HEK293 (cell line): ENCODE data around the gene DOK4.

Experiments used
- GLI2 ChIP-seq: fragments of 450-650 bp; formaldehyde crosslinking; IDR thresholded peaks from 2 replicates; pipeline ENCODE4; 2017; ENCODE audit warnings: missing biosample characterization, missing genetic modification characterization, low read depth, borderline replicate concordance
- GLI4 ChIP-seq: fragments of 450-650 bp; formaldehyde crosslinking; IDR thresholded peaks from 2 replicates; pipeline ENCODE4 v1.5.1; 2016; ENCODE audit warnings: missing biosample characterization, missing genetic modification characterization
- HOXD13 ChIP-seq: sonication (generic); formaldehyde crosslinking; IDR thresholded peaks from 2 replicates; pipeline ENCODE4 v1.8.0; 2022; ENCODE audit warnings: missing genetic modification reagents, borderline replicate concordance
- KLF16 ChIP-seq: fragments of 450-650 bp; formaldehyde crosslinking; IDR thresholded peaks from 2 replicates; pipeline ENCODE4 v1.5.1; 2017; ENCODE audit warnings: missing biosample characterization, missing genetic modification characterization
- KLF9 ChIP-seq: fragments of 450-650 bp; formaldehyde crosslinking; IDR thresholded peaks from 2 replicates; pipeline ENCODE4 v1.5.1; 2016; ENCODE audit warnings: missing biosample characterization, missing genetic modification characterization, low read depth
- MZF1 ChIP-seq: fragments of 450-650 bp; formaldehyde crosslinking; IDR thresholded peaks from 2 replicates; pipeline ENCODE4 v1.5.1; 2017; ENCODE audit warnings: missing biosample characterization, missing genetic modification characterization, borderline replicate concordance
- REPIN1 ChIP-seq: fragments of 450-650 bp; formaldehyde crosslinking; IDR thresholded peaks from 2 replicates; pipeline ENCODE4 v1.5.1; 2017; ENCODE audit warnings: missing biosample characterization, missing genetic modification characterization, low read depth
- SCRT1 ChIP-seq: fragments of 450-650 bp; formaldehyde crosslinking; IDR thresholded peaks from 2 replicates; pipeline ENCODE4 v1.5.1; 2016; ENCODE audit warnings: missing biosample characterization, missing genetic modification characterization, borderline replicate concordance
- SCRT2 ChIP-seq: fragments of 450-650 bp; formaldehyde crosslinking; IDR thresholded peaks from 2 replicates; pipeline ENCODE4 v1.5.1; 2016; ENCODE audit warnings: missing biosample characterization, missing genetic modification characterization
- SP7 ChIP-seq: fragments of 450-650 bp; formaldehyde crosslinking; IDR thresholded peaks from 2 replicates; pipeline ENCODE4 v1.5.1; 2016; ENCODE audit warnings: missing biosample characterization, missing genetic modification characterization
- ZBTB21 ChIP-seq: fragments of 450-650 bp; formaldehyde crosslinking; IDR thresholded peaks from 2 replicates; pipeline ENCODE4 v1.5.1; 2017; ENCODE audit warnings: missing biosample characterization, missing genetic modification characterization
- ZBTB6 ChIP-seq: fragments of 450-650 bp; formaldehyde crosslinking; IDR thresholded peaks from 2 replicates; pipeline ENCODE4 v1.5.1; 2017; ENCODE audit warnings: missing biosample characterization, missing genetic modification characterization
- ZNF114 ChIP-seq: fragments of 450-650 bp; formaldehyde crosslinking; IDR thresholded peaks from 2 replicates; pipeline ENCODE4 v1.5.0; 2017; ENCODE audit warnings: missing biosample characterization, missing genetic modification characterization
- ZNF157 ChIP-seq: fragments of 450-650 bp; formaldehyde crosslinking; IDR thresholded peaks from 2 replicates; pipeline ENCODE4 v1.5.1; 2016; ENCODE audit warnings: missing biosample characterization, missing genetic modification characterization
- ZNF16 ChIP-seq: fragments of 450-650 bp; formaldehyde crosslinking; IDR thresholded peaks from 2 replicates; pipeline ENCODE4 v1.5.1; 2016; ENCODE audit warnings: low read depth, missing biosample characterization, missing genetic modification characterization
- ZNF280C ChIP-seq: fragments of 450-650 bp; formaldehyde crosslinking; IDR thresholded peaks from 2 replicates; pipeline ENCODE4 v1.5.1; 2016; ENCODE audit warnings: missing biosample characterization, missing genetic modification characterization
- ZNF311 ChIP-seq: fragments of 450-650 bp; formaldehyde crosslinking; IDR thresholded peaks from 2 replicates; pipeline ENCODE4 v1.5.1; 2017; ENCODE audit warnings: missing biosample characterization, missing genetic modification characterization, borderline replicate concordance
- ZNF350 ChIP-seq: fragments of 450-650 bp; formaldehyde crosslinking; IDR thresholded peaks from 2 replicates; pipeline ENCODE4 v1.5.0; 2017; ENCODE audit warnings: missing biosample characterization, mild to moderate bottlenecking, missing genetic modification characterization
- ZNF394 ChIP-seq: fragments of 450-650 bp; formaldehyde crosslinking; IDR thresholded peaks from 2 replicates; pipeline ENCODE4 v1.5.1; 2016; ENCODE audit warnings: missing biosample characterization, missing genetic modification characterization, mild to moderate bottlenecking, moderate library complexity, borderline replicate concordance
- ZNF423 ChIP-seq: fragments of 450-650 bp; formaldehyde crosslinking; IDR thresholded peaks from 2 replicates; pipeline ENCODE4 v1.5.1; 2016; ENCODE audit warnings: missing biosample characterization, missing genetic modification characterization
- ZNF433 ChIP-seq: fragments of 450-650 bp; formaldehyde crosslinking; IDR thresholded peaks from 2 replicates; pipeline ENCODE4 v1.5.1; 2016; ENCODE audit warnings: missing biosample characterization, missing genetic modification characterization, low read depth
- ZNF560 ChIP-seq: fragments of 450-650 bp; formaldehyde crosslinking; IDR thresholded peaks from 2 replicates; pipeline ENCODE4 v1.5.1; 2017; ENCODE audit warnings: missing biosample characterization, missing genetic modification characterization, borderline replicate concordance
- ZNF658 ChIP-seq: fragments of 450-650 bp; formaldehyde crosslinking; IDR thresholded peaks from 2 replicates; pipeline ENCODE4; 2016; ENCODE audit warnings: missing biosample characterization, missing genetic modification characterization
- ZNF830 ChIP-seq: fragments of 450-650 bp; IDR thresholded peaks from 2 replicates; pipeline ENCODE4 v1.5.0; 2018; ENCODE audit warnings: missing biosample characterization, missing genetic modification characterization, low read depth, mild to moderate bottlenecking, moderate library complexity
- TF ChIP-seq, protein P1 (sequence below): fragments of 450-650 bp; formaldehyde crosslinking; IDR thresholded peaks from 2 replicates; pipeline ENCODE4 v1.5.1; 2016; ENCODE audit warnings: missing biosample characterization, missing genetic modification characterization
- TF ChIP-seq, protein P2 (sequence below): fragments of 450-650 bp; formaldehyde crosslinking; IDR thresholded peaks from 2 replicates; pipeline ENCODE4; 2016; ENCODE audit warnings: missing biosample characterization, missing genetic modification characterization
- TF ChIP-seq, protein P3 (sequence below): fragments of 450-650 bp; formaldehyde crosslinking; IDR thresholded peaks from 2 replicates; pipeline ENCODE4 v1.5.1; 2016; ENCODE audit warnings: missing biosample characterization, missing genetic modification characterization
- TF ChIP-seq, protein P4 (sequence below): sonication (generic); formaldehyde crosslinking; IDR thresholded peaks from 2 replicates; pipeline ENCODE4 v1.8.1; 2022; ENCODE audit warnings: mild to moderate bottlenecking, moderate library complexity, missing genetic modification reagents
- TF ChIP-seq, protein P5 (sequence below): fragments of 450-650 bp; formaldehyde crosslinking; IDR thresholded peaks from 2 replicates; pipeline ENCODE4 v1.5.1; 2016; ENCODE audit warnings: missing biosample characterization, missing genetic modification characterization

Gene DOK4

GRCh38 chr16:57462209-57462977, 23.9 kb downstream of the DOK4 start, which contains the start of gene POLR2C (continued):
- TF ChIP-seq, protein P1, sequence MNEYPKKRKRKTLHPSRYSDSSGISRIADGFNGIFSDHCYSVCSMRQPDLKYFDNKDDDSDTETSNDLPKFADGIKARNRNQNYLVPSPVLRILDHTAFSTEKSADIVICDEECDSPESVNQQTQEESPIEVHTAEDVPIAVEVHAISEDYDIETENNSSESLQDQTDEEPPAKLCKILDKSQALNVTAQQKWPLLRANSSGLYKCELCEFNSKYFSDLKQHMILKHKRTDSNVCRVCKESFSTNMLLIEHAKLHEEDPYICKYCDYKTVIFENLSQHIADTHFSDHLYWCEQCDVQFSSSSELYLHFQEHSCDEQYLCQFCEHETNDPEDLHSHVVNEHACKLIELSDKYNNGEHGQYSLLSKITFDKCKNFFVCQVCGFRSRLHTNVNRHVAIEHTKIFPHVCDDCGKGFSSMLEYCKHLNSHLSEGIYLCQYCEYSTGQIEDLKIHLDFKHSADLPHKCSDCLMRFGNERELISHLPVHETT (tag by site-specific recombination): no peak
- TF ChIP-seq SCRT2 (0 out of 2 replicates have a peak, but pooled peaks have one; percentile 12), ZBTB21 (tag by site-specific recombination) (no peak), SP7 (peak; percentile 68), ZNF350 (no peak), ZBTB6 (tag by site-specific recombination) (no peak), ZNF311 (tag by site-specific recombination) (no peak), KLF9 (tag by site-specific recombination) (peak; percentile 29; the same call in 1 of the 2 replicates), MZF1 (tag by site-specific recombination) (no peak), REPIN1 (tag by site-specific recombination) (0 out of 2 replicates have a peak, but pooled peaks have one; percentile 30), KLF16 (tag by site-specific recombination) (peak; percentile 85), ZNF16 (tag by site-specific recombination) (no peak), ZNF423 (tag by site-specific recombination) (no peak), ZNF433 (tag by site-specific recombination) (no peak), ZNF658 (no peak), ZNF560 (tag by site-specific recombination) (no peak), ZNF280C (tag by site-specific recombination) (no peak), ZNF157 (tag by site-specific recombination) (no peak), SCRT1 (no peak), ZNF114 (tag by site-specific recombination) (no peak), HOXD13 (CRISPR knock-in tag) (no peak), GLI4 (tag by site-specific recombination) (no peak), GLI2 (tag by site-specific recombination) (no peak), ZNF394 (tag by site-specific recombination) (0 out of 2 replicates have a peak, but pooled peaks have one; percentile 31), ZNF830 (tag by site-specific recombination) (no peak)
- TF ChIP-seq, protein P2, sequence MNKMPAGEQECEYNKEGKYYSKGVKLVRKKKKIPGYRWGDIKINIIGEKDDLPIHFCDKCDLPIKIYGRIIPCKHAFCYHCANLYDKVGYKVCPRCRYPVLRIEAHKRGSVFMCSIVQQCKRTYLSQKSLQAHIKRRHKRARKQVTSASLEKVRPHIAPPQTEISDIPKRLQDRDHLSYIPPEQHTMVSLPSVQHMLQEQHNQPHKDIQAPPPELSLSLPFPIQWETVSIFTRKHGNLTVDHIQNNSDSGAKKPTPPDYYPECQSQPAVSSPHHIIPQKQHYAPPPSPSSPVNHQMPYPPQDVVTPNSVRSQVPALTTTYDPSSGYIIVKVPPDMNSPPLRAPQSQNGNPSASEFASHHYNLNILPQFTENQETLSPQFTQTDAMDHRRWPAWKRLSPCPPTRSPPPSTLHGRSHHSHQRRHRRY: no peak
- TF ChIP-seq, protein P3, sequence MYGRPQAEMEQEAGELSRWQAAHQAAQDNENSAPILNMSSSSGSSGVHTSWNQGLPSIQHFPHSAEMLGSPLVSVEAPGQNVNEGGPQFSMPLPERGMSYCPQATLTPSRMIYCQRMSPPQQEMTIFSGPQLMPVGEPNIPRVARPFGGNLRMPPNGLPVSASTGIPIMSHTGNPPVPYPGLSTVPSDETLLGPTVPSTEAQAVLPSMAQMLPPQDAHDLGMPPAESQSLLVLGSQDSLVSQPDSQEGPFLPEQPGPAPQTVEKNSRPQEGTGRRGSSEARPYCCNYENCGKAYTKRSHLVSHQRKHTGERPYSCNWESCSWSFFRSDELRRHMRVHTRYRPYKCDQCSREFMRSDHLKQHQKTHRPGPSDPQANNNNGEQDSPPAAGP (tag by site-specific recombination): peak; percentile 68
- TF ChIP-seq, protein P4, sequence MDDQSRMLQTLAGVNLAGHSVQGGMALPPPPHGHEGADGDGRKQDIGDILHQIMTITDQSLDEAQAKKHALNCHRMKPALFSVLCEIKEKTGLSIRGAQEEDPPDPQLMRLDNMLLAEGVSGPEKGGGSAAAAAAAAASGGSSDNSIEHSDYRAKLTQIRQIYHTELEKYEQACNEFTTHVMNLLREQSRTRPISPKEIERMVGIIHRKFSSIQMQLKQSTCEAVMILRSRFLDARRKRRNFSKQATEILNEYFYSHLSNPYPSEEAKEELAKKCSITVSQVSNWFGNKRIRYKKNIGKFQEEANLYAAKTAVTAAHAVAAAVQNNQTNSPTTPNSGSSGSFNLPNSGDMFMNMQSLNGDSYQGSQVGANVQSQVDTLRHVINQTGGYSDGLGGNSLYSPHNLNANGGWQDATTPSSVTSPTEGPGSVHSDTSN (CRISPR knock-in tag): peak; percentile 67; the same call in 1 of the 2 replicates
- TF ChIP-seq, protein P5, sequence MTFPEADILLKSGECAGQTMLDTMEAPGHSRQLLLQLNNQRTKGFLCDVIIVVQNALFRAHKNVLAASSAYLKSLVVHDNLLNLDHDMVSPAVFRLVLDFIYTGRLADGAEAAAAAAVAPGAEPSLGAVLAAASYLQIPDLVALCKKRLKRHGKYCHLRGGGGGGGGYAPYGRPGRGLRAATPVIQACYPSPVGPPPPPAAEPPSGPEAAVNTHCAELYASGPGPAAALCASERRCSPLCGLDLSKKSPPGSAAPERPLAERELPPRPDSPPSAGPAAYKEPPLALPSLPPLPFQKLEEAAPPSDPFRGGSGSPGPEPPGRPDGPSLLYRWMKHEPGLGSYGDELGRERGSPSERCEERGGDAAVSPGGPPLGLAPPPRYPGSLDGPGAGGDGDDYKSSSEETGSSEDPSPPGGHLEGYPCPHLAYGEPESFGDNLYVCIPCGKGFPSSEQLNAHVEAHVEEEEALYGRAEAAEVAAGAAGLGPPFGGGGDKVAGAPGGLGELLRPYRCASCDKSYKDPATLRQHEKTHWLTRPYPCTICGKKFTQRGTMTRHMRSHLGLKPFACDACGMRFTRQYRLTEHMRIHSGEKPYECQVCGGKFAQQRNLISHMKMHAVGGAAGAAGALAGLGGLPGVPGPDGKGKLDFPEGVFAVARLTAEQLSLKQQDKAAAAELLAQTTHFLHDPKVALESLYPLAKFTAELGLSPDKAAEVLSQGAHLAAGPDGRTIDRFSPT: no peak
